ENCODE data around the gene JPH4. TPM values are rescaled to one million over a fixed set of nuclear protein-coding genes. Genes with fewer than 3 reads are reported as not detected.
"Not testable (repeated sequence)": the region's sequence is repeated elsewhere in the genome, so short reads cannot be mapped to it uniquely, and the experiment has no call there.

JPH4 gene
- total RNA-seq, 2 donors from 2014 or later: 0.39 TPM; not detected in 1

DNA sequence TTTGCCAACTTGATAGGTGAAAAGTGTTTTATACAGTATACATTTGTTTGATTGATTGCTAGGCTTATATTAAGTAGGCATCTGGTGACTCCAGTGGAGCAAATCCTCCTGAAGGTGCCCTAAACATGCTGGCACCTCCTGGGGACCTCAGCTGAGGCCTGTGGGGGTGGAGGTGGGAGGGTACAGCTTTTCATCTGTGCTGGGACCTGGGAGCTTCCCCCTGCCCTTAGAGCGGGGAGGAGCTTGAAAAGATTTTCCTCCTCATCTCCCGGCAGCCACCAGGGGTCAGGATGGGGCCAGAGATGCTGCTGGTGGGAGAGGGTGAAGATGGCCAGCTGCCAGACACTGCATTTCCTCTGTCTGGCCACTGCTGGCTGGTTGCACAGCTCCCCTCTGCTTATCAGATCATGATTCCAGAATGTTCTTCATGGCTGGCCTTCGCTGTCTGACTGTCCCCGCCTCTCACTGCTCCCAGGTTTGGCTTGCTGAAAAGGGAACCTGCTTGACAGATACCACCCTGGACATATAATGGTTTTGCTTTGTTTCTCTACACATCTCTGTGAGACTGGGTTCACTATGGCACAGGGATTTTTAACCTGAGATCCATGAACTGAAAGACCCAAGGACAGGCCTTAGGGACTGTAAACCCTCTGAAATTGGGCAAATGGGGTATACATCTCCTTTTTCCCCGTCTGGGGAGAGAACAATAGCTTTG, 10.5 kb upstream of the JPH4 start:
- Histone ChIP-seq H3K4me1 (peaks cover 0 to 5% of the 10 kb centered on the region in 2 donors), H3K27me3 (no peaks in the 10 kb centered on the region), H3K4me3 (no peak overlapping the region), H3K9me3 (no peaks in the 10 kb centered on the region), H3K27ac (no peak overlapping the region), H3K36me3 (no peaks in the 10 kb centered on the region)
- TF ChIP-seq, protein P1, sequence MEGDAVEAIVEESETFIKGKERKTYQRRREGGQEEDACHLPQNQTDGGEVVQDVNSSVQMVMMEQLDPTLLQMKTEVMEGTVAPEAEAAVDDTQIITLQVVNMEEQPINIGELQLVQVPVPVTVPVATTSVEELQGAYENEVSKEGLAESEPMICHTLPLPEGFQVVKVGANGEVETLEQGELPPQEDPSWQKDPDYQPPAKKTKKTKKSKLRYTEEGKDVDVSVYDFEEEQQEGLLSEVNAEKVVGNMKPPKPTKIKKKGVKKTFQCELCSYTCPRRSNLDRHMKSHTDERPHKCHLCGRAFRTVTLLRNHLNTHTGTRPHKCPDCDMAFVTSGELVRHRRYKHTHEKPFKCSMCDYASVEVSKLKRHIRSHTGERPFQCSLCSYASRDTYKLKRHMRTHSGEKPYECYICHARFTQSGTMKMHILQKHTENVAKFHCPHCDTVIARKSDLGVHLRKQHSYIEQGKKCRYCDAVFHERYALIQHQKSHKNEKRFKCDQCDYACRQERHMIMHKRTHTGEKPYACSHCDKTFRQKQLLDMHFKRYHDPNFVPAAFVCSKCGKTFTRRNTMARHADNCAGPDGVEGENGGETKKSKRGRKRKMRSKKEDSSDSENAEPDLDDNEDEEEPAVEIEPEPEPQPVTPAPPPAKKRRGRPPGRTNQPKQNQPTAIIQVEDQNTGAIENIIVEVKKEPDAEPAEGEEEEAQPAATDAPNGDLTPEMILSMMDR (IDR thresholded peaks at IDR 0.05): peak; percentile 40 to 78
- DNase-seq (ENCODE audit: low spot score): peak; percentile 73

- H3K36me3 ChIP-seq; H3K27ac ChIP-seq; DNase-seq (ENCODE audit: low spot score); H3K4me3 ChIP-seq; H3K9me3 ChIP-seq; H3K4me1 ChIP-seq; H3K27me3 ChIP-seq: not testable (repeated sequence)
These were observed 6.1 kb upstream of the JPH4 start for GRCh38 chr14:23584527-23585203.

DNA sequence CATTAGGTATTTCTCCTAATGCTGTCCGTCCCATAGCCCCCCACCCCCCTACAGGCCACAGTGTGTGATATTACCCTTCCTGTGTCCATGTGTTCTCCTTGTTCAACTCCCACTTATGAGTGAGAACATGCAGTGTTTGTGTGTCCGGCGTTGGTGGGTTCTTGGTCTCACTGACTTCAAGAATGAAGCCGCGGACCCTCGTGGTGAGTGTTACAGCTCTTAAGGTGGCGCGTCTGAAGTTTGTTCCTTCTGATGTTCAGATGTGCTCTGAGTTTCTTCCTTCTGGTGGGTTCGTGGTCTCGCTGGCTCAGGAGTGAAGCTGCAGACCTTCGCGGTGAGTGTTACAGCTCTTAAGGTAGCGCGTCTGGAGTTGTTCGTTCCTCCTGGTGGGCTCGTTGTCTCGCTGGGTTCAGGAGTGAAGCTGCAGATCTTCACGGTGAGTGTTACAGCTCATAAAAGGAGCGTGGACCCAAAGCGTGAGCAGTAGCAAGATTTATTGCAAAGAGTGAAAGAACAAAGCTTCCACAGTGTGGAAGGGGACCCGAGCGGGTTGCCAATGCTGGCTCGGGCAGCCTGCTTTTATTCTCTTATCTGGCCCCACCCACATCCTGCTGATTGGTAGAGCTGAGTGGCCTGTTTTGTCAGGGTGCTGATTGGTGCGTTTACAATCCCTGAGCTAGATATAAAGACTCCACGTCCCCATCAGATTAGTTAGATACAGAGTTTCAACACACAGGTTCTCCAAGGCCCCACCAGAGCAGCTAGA, 5.4 kb upstream of the JPH4 start:
- H3K4me3 ChIP-seq; H3K4me1 ChIP-seq; H3K27me3 ChIP-seq; H3K27ac ChIP-seq; DNase-seq (ENCODE audit: low spot score); H3K36me3 ChIP-seq; H3K9me3 ChIP-seq: not testable (repeated sequence)

- H3K4me3 ChIP-seq: no peak overlapping the region
- TF ChIP-seq, protein P1 (IDR thresholded peaks at IDR 0.05): no peak
- H3K9me3 ChIP-seq: no peaks in the 10 kb centered on the region
- H3K36me3 ChIP-seq: no peaks in the 10 kb centered on the region
- DNase-seq (ENCODE audit: low spot score): no peak
- peaks cover 0 to 4% of the 10 kb centered on the region in 2 donors for H3K4me1 ChIP-seq
- no peak overlapping the region for H3K27ac ChIP-seq
- peaks cover 0 to 8% of the 10 kb centered on the region in 2 donors for H3K27me3 ChIP-seq
These were observed 4.5 kb upstream of the JPH4 start for GRCh38 chr14:23582906-23583760.

DNA sequence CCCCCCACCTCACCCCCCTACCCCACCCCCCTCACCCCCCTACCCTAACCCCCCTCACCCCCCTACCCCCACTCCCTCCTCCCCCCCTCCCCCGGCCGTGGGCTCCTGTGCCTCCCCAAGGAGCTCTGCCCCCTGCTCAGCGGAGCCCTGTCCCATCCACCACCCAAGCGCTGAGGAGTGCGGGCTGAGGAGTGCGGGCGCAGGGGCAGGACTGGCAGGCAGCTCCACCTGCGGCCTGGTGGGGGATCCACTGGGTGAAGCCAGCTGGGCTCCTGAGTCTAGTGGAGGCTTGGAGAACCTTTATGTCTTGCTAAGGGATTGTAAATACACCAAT, 2.3 kb upstream of the JPH4 start:
- TF ChIP-seq, protein P1 (IDR thresholded peaks at IDR 0.05): no peak
- Histone ChIP-seq H3K27ac (no peak overlapping the region), H3K4me1 (peaks cover 0 to 24% of the 10 kb centered on the region in 2 donors), H3K36me3 (no peaks in the 10 kb centered on the region), H3K27me3 (peaks cover 15 to 29% of the 10 kb centered on the region in 2 donors), H3K9me3 (no peaks in the 10 kb centered on the region), H3K4me3 (no peak overlapping the region)
- no peak for DNase-seq (ENCODE audit: low spot score)

GRCh38 chr14:23580152-23580926, 1.7 kb upstream of the JPH4 start:
- no peak for DNase-seq (ENCODE audit: low spot score)
- peaks cover 0 to 24% of the 10 kb centered on the region in 2 donors for H3K4me1 ChIP-seq
- H3K4me3 ChIP-seq: no peak overlapping the region
- TF ChIP-seq, protein P1 (IDR thresholded peaks at IDR 0.05): no peak
- H3K9me3 ChIP-seq: no peaks in the 10 kb centered on the region
- peaks cover 15 to 34% of the 10 kb centered on the region in 2 donors for H3K27me3 ChIP-seq
- H3K27ac ChIP-seq: no peak overlapping the region
- H3K36me3 ChIP-seq: no peaks in the 10 kb centered on the region
